AG04449 (cell line): Measurements from ENCODE around the gene ANXA8.

Source experiments
- CTCF ChIA-PET: fragments of 350-600 bp; formaldehyde crosslinking; extraction: SDS; loops from one replicate; lab custom pipeline; 2021; ENCODE audit warnings: antibody characterized with exemption; lab: Yijun Ruan, JAX
- POLR2A ChIA-PET: fragments of 400-600, 350-600 bp; formaldehyde crosslinking; extraction: SDS; loops from one replicate; lab custom pipeline; 2020; ENCODE audit warnings: antibody characterized with exemption, inconsistent platforms; lab: Yijun Ruan, JAX
- DNase-seq: peaks from one replicate; pipeline ENCODE4 v3.0.0-alpha.2; 2010; ENCODE audit warnings: low read depth, low spot score
- H3K4me3 ChIP-seq: 2 replicates; pipeline ENCODE4 v1.5.1; 2011; ENCODE audit warnings: low read depth, mild to moderate bottlenecking, control low read depth, low read length
- TF ChIP-seq, protein P1 (sequence below): IDR thresholded peaks from one replicate; pipeline ENCODE4 v1.5.1; 2011; ENCODE audit warnings: mild to moderate bottlenecking, moderate library complexity, low read length, control low read depth, inconsistent platforms; ENCODE audit not compliant: insufficient read depth; ENCODE audit errors: missing control alignments

Gene ANXA8

DNA sequence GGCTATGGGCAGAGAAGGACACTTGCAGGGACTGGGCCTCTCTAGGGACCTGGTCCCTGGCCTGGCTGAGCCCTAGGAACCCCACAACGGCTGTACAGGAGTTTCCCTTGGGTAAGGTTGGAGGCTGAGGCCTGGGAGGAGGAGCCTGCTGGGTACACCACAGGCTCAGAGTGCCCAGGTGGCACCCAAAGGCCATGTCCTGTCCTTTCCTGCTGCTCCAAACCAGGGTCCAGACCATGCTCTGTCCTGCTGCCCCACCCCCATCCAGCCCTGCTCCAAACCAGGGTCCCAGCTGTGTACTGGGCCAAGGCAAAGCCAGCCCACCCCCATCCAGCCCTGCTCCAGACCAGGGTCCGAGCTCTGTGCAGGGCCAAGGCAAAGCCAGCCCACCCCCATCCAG is 64.5 kb downstream of the ANXA8 start:
- DNase-seq, result no peak
- ChIA-PET POLR2A (no interaction called here), CTCF (interaction anchor here (1.1 to 1.7 kb wide), 2 partner anchors 19 to 21 kb away, joined by 3 to 6 read pairs; no protein-coding TSS in a partner anchor)
- TF ChIP-seq, protein P1, sequence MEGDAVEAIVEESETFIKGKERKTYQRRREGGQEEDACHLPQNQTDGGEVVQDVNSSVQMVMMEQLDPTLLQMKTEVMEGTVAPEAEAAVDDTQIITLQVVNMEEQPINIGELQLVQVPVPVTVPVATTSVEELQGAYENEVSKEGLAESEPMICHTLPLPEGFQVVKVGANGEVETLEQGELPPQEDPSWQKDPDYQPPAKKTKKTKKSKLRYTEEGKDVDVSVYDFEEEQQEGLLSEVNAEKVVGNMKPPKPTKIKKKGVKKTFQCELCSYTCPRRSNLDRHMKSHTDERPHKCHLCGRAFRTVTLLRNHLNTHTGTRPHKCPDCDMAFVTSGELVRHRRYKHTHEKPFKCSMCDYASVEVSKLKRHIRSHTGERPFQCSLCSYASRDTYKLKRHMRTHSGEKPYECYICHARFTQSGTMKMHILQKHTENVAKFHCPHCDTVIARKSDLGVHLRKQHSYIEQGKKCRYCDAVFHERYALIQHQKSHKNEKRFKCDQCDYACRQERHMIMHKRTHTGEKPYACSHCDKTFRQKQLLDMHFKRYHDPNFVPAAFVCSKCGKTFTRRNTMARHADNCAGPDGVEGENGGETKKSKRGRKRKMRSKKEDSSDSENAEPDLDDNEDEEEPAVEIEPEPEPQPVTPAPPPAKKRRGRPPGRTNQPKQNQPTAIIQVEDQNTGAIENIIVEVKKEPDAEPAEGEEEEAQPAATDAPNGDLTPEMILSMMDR, result no peak
- no peak overlapping the region for H3K4me3 ChIP-seq

DNA sequence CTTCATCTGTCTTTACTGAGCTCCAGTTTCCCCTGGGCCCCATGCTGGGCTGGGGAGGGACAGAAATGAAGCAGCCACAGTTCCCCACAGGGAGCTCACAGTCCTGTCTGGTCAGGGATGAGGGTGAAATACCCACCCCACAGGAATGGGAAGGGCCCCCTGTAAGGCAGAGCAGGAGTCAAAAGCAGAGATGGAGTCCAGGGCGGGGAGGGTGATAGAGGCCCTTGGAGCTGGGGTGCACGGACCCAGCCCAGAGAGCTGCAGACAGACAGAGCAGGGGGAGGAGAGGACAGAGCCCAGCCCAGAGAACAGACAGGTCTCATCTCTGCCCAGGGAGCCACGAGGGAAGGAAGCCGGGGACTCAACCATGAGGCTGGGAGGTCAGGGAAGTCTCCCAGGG is 64.9 kb downstream of the ANXA8 start:
- TF ChIP-seq, protein P1, result no peak
- ChIA-PET POLR2A (no interaction called here), CTCF (interaction anchor here (1.1 to 1.7 kb wide), 2 partner anchors 20 to 22 kb away, joined by 3 to 6 read pairs; no protein-coding TSS in a partner anchor)

DNA sequence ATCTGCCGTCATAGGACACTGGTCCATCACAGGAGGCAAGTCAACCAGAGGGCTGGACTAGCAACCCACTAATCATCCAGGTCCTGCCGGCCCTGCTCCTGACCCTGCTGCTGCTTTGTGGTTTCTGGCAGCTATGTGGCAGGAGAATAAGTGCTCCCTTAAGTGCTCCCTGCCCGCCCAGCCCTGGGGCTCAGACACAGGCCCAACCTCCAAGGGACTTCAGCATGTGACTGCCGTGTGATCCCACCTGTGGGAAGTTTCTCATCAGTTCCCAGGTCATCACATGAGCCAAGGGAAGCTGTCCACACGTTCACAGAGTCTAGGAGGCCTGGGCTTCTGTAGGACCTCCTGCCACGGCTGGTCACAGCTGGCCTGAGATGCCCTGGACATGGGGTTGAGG is 65.6 kb downstream of the ANXA8 start:
- no peak for DNase-seq
- ChIA-PET POLR2A (no interaction called here), CTCF (interaction anchor here (1.1 to 1.7 kb wide), 2 partner anchors 20 to 22 kb away, joined by 3 to 6 read pairs; no protein-coding TSS in a partner anchor)
- no peak overlapping the region for H3K4me3 ChIP-seq
- TF ChIP-seq, protein P1, result no peak

More for the DNA sequence above, 64.9 kb downstream of the ANXA8 start:
- no peak overlapping the region for H3K4me3 ChIP-seq
- no peak for DNase-seq
